IMR-90 (cell line): ENCODE data around the gene MARCHF6. TPM values are rescaled to one million over a fixed set of nuclear protein-coding genes. Genes with fewer than 3 reads are reported as not detected.

Source experiments
- ATAC-seq: fragments of 200-7000 bp; cut with Tn5 transposase; 2 replicates; pipeline ENCODE4 v1.9.1; 2020; ENCODE audit warnings: low read depth, mild to moderate bottlenecking, moderate library complexity
- BruUV-seq: library from RNA; stranded (reverse); fragments of 400-500 nt; replicated peaks from 2 replicates; lab custom pipeline; 2021; lab: Mats Ljungman, UMichigan
- CTCF ChIA-PET: fragments of 300-600 bp; formaldehyde crosslinking; extraction: SDS; loops from one replicate; lab custom pipeline; 2021; ENCODE audit warnings: antibody characterized with exemption; lab: Yijun Ruan, JAX
- POLR2A ChIA-PET: fragments of 300-600 bp; sonication (Branson Sonifier 250); formaldehyde crosslinking; loops from one replicate; lab custom pipeline; 2022; ENCODE audit warnings: antibody characterized with exemption; ENCODE audit not compliant: unreplicated experiment; lab: Charles Lee
- DNase-seq: peaks from one replicate; pipeline ENCODE4 v3.0.0; 2013
- H2AFZ ChIP-seq: replicated peaks from 2 replicates; pipeline ENCODE3; 2013; ENCODE audit warnings: low read length, mild to moderate bottlenecking; ENCODE audit not compliant: poor library complexity
- H2AK5ac ChIP-seq: 2 replicates; pipeline ENCODE4 v1.6.1; 2013; ENCODE audit warnings: low read depth, low read length, inconsistent platforms
- H2AK9ac ChIP-seq: replicated peaks from 2 replicates; pipeline ENCODE3; 2013; ENCODE audit warnings: mild to moderate bottlenecking, low read depth, low read length, moderate library complexity; ENCODE audit not compliant: poor library complexity
- H2BK120ac ChIP-seq: 2 replicates; pipeline ENCODE4 v1.6.1; 2013; ENCODE audit warnings: low read depth, low read length, inconsistent platforms
- H2BK15ac ChIP-seq: 3 replicates; pipeline ENCODE4 v1.6.1; 2013; ENCODE audit warnings: low read depth, low read length, inconsistent platforms
- H2BK20ac ChIP-seq: 2 replicates; pipeline ENCODE4 v1.6.1; 2013; ENCODE audit warnings: low read depth, mild to moderate bottlenecking, inconsistent platforms, low read length, moderate library complexity
- H2BK5ac ChIP-seq: 2 replicates; pipeline ENCODE4 v1.6.1; 2013; ENCODE audit warnings: mild to moderate bottlenecking, low read depth, low read length, inconsistent platforms; ENCODE audit not compliant: poor library complexity, severe bottlenecking
- H3K14ac ChIP-seq: replicated peaks from 2 replicates; pipeline ENCODE4 v1.6.1; 2013; ENCODE audit warnings: low read depth, low read length, inconsistent platforms
- H3K18ac ChIP-seq: 2 replicates; pipeline ENCODE4 v1.6.1; 2013; ENCODE audit warnings: low read depth, low read length, control low read depth
- H3K23ac ChIP-seq: 2 replicates; pipeline ENCODE4 v1.6.1; 2013; ENCODE audit warnings: low read depth, low read length, inconsistent platforms
- H3K27ac ChIP-seq: 2 replicates; pipeline ENCODE4 v1.5.1; 2013; ENCODE audit warnings: mild to moderate bottlenecking, control low read depth, low read length; ENCODE audit not compliant: insufficient read depth
- H3K27me3 ChIP-seq: 2 replicates; pipeline ENCODE4 v1.6.1; 2013; ENCODE audit warnings: low read length; ENCODE audit not compliant: control insufficient read depth, insufficient read depth
- H3K36me3 ChIP-seq: 2 replicates; pipeline ENCODE4 v1.6.1; 2013; ENCODE audit warnings: low read length, mixed read lengths; ENCODE audit not compliant: control insufficient read depth, insufficient read depth
- H3K4ac ChIP-seq: 2 replicates; pipeline ENCODE4 v1.6.1; 2013; ENCODE audit warnings: low read depth, low read length, inconsistent platforms
- H3K4me1 ChIP-seq: 2 replicates; pipeline ENCODE4 v1.6.1; 2013; ENCODE audit warnings: low read length, mixed read lengths; ENCODE audit not compliant: control insufficient read depth, insufficient read depth
- H3K4me2 ChIP-seq: 2 replicates; pipeline ENCODE4 v1.6.1; 2013; ENCODE audit warnings: low read depth, mild to moderate bottlenecking, control low read depth, low read length, moderate library complexity
- H3K4me3 ChIP-seq: 2 replicates; pipeline ENCODE4 v1.5.1; 2013; ENCODE audit warnings: low read depth, mild to moderate bottlenecking, control low read depth, low read length, moderate library complexity; ENCODE audit not compliant: insufficient read depth
- H3K56ac ChIP-seq: 2 replicates; pipeline ENCODE4 v1.6.1; 2013; ENCODE audit warnings: low read length, inconsistent platforms; ENCODE audit not compliant: insufficient read depth; ENCODE audit errors: extremely low read depth
- H3K79me1 ChIP-seq, 2 experiments: 2 replicates each; pipeline ENCODE4 v1.6.1; 2013; ENCODE audit warnings: low read length in 2 of 2, inconsistent platforms in 1 of 2, low read depth in 1 of 2
- H3K9ac ChIP-seq: 2 replicates; pipeline ENCODE4 v1.6.1; 2013; ENCODE audit warnings: low read depth, low read length, control low read depth
- H3K9me1 ChIP-seq: 2 replicates; pipeline ENCODE4 v1.6.1; 2013; ENCODE audit warnings: low read length, inconsistent platforms; ENCODE audit not compliant: insufficient read depth
- H3K9me3 ChIP-seq: 2 replicates; pipeline ENCODE4 v1.6.1; 2013; ENCODE audit warnings: low read length; ENCODE audit not compliant: control insufficient read depth, insufficient read depth
- H4K20me1 ChIP-seq: 2 replicates; pipeline ENCODE4 v1.6.1; 2013; ENCODE audit warnings: low read length, inconsistent platforms; ENCODE audit not compliant: insufficient read depth
- H4K5ac ChIP-seq: 2 replicates; pipeline ENCODE4 v1.6.1; 2013; ENCODE audit warnings: mild to moderate bottlenecking, low read depth, low read length, control low read depth
- H4K8ac ChIP-seq, 2 experiments: 2 replicates each; pipeline ENCODE4 v1.6.1; 2013; ENCODE audit warnings: low read depth in 2 of 2, low read length in 2 of 2, control low read depth in 1 of 2, inconsistent platforms in 1 of 2
- H4K91ac ChIP-seq: 2 replicates; pipeline ENCODE4 v1.6.1; 2013; ENCODE audit warnings: low read depth, low read length, inconsistent platforms; ENCODE audit not compliant: insufficient read depth
- CEBPB ChIP-seq: IDR thresholded peaks from 2 replicates; pipeline ENCODE4 v1.6.1; 2012; ENCODE audit warnings: low read depth, low read length, improper control_type of control experiment
- NFE2L2 ChIP-seq: fragments of 150-350 bp; IDR thresholded peaks from 2 replicates; pipeline ENCODE4 v1.6.1; 2016; ENCODE audit warnings: low read depth, mild to moderate bottlenecking, low read length
- WGBS, 2 experiments: methylation state at CpG; one replicate each; pipeline versions ENCODE4 v1.1.5 to v1.1.7; 2013; ENCODE audit warnings: missing lambda C conversion rate in 2 of 2; ENCODE audit not compliant: insufficient read length in 1 of 2; ENCODE audit errors: extremely low coverage in 2 of 2; 5-methylcytosine and 5-hydroxymethylcytosine counted together
- dilution Hi-C: fragments of 300-500 bp; cut with HindIII; formaldehyde crosslinking; loops from one replicate; pipeline ENCODE4 v1.14.3; 2018; ENCODE audit warnings: low sequenced_read_pairs; ENCODE audit not compliant: unreplicated experiment
- in situ Hi-C: fragments of 300-500 bp; cut with MboI; formaldehyde crosslinking; loops from 3 replicates; pipeline ENCODE4 v1.14.3; 2019; ENCODE audit warnings: low sequenced_read_pairs, inconsistent platforms, mixed read lengths
- intact Hi-C: fragments of 100-400 bp; cut with micrococcal nuclease; formaldehyde crosslinking; loops from 2 replicates; pipeline ENCODE4 v1.10.0; 2022
- polyA plus RNA-seq, 3 experiments: library from polyadenylated mRNA; depleted of rRNA; stranded (reverse); fragments of >200 nt; gene quantifications; 2 replicates each; pipeline ENCODE4 v1.2.3, GENCODE V29; 2012; ENCODE audit warnings: low replicate concordance in 1 of 3
- total RNA-seq: library from RNA; depleted of rRNA; stranded (reverse); fragments of >200 nt; gene quantifications from 2 replicates; pipeline ENCODE4 v1.2.3, GENCODE V29; 2012

The MARCHF6 gene
- total and polyA plus RNA-seq, 2 of the 4 experiments (the other 2 are of a cell fraction) = 55.2 to 62.6 TPM

DNA sequence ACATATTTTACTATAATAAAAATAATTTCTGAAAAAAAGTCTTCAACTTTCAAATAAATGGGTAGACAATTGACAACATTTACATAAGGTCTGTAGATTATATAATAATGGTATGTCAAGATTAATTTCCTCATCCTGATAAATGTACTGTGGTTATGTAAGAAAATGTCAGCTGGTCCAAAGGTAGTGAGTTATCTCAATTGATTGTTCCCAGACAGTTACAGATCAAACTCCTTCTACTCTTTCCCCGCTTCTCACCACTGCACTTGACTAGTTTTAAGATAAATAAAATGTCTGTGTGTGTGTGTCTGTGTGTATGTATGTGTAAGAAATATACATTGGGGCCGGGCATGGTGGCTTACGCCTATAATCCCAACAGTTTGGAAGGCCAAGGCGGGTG, 16.4 kb upstream of the MARCHF6 start:
- no peak for DNase-seq
- CTCF ChIA-PET = no interaction called here
- peaks cover 7% of the 10 kb centered on the region; the same call in 1 of the 2 replicates for H3K27me3 ChIP-seq
- POLR2A ChIA-PET = no interaction called here
- H3K4me2 ChIP-seq = no peak overlapping the region
- H2AFZ ChIP-seq = no peak overlapping the region
- no peaks in the 10 kb centered on the region for H3K9me3 ChIP-seq
- H3K27ac ChIP-seq = no peak overlapping the region
- H2BK15ac ChIP-seq = no peak overlapping the region
- H2AK9ac ChIP-seq = no peak overlapping the region
- H2BK5ac ChIP-seq = no peak overlapping the region
- no peak overlapping the region for H2BK120ac ChIP-seq
- H2BK20ac ChIP-seq = no peak overlapping the region
- no peak overlapping the region for H4K91ac ChIP-seq
- no peaks in the 10 kb centered on the region for H3K9me1 ChIP-seq
- no TSS peak for BruUV-seq
- no peaks in the 10 kb centered on the region; the same call in 1 of the 2 replicates for H3K4me1 ChIP-seq
- H2AK5ac ChIP-seq = no peak overlapping the region
- no peak overlapping the region for H4K8ac ChIP-seq
- TF ChIP-seq CEBPB (no peak), NFE2L2 (no peak)
- in situ Hi-C loops (no loop called here), intact Hi-C loops (no loop called here), dilution Hi-C loops (no loop called here)
- no peak overlapping the region for H3K23ac ChIP-seq
- no peak overlapping the region for H3K56ac ChIP-seq
- no peaks in the 10 kb centered on the region for H4K20me1 ChIP-seq
- no peak overlapping the region for H3K14ac ChIP-seq
- H4K5ac ChIP-seq = no peak overlapping the region
- no peak for ATAC-seq
- WGBS, 2 experiments = 70% methylated on average over 2 of the region's 4 CpGs; no CpG with 5 or more reads in 1 of the 2 experiments
- H3K79me1 ChIP-seq = no peaks in the 10 kb centered on the region
- no peak overlapping the region for H3K9ac ChIP-seq
- no peak overlapping the region for H3K4me3 ChIP-seq
- no peaks in the 10 kb centered on the region for H3K36me3 ChIP-seq
- no peak overlapping the region for H3K4ac ChIP-seq
- no peak overlapping the region for H3K18ac ChIP-seq
